Measurements from ENCODE around the gene IL1A. TPM values are rescaled to one million over a fixed set of nuclear protein-coding genes. Genes with fewer than 3 reads are reported as not detected.

Gene IL1A
- total and polyA plus RNA-seq, 7 donors, result 0.08 to 0.12 TPM; not detected in 5

DNA sequence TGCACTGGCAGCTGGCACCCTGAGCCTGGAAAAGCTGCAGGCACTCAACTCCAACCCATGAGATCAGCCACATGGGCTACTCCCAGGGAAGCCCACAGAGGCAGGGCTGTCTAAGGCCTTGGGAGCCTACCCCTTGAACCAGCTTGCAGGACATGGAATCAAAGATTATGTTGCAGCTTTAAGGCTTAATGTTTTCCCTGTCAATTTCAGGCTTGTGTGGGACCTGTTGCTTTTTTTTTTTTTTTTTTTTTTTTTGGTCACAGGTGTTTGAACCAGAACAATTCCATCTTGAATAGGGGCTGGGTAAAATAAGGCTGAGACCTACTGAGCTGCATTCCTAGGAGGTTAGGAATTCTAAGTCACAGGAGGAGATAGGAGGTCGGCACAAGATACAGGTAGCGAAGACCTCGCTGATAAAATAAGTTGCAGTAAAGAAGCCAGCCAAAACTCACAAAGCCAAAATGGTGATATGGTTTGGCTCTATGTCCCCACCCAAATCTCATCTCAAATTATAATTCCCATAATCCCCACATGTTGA is 7.5 kb upstream of the IL1A start:
- TF ChIP-seq, protein P1, sequence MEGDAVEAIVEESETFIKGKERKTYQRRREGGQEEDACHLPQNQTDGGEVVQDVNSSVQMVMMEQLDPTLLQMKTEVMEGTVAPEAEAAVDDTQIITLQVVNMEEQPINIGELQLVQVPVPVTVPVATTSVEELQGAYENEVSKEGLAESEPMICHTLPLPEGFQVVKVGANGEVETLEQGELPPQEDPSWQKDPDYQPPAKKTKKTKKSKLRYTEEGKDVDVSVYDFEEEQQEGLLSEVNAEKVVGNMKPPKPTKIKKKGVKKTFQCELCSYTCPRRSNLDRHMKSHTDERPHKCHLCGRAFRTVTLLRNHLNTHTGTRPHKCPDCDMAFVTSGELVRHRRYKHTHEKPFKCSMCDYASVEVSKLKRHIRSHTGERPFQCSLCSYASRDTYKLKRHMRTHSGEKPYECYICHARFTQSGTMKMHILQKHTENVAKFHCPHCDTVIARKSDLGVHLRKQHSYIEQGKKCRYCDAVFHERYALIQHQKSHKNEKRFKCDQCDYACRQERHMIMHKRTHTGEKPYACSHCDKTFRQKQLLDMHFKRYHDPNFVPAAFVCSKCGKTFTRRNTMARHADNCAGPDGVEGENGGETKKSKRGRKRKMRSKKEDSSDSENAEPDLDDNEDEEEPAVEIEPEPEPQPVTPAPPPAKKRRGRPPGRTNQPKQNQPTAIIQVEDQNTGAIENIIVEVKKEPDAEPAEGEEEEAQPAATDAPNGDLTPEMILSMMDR (IDR thresholded peaks at IDR 0.05), result no peak
- H3K36me3 ChIP-seq (ENCODE audit: insufficient read depth in 1 of 2, low read depth in 1 of 2), result no peaks in the 10 kb centered on the region
- intact Hi-C loops (cut with DNase I), result no loop called here
- no peaks in the 10 kb centered on the region for H3K27me3 ChIP-seq (ENCODE audit: insufficient read depth in 3 of 3, low read length in 2 of 3)
- no peaks in the 10 kb centered on the region for H3K9me3 ChIP-seq
- DNase-seq, result no peak
- WGBS, 3 donors, result 96% methylated on average over 3 of the region's 3 CpGs
- H3K27ac ChIP-seq, result no peak overlapping the region
- H3K4me3 ChIP-seq, result no peak overlapping the region
- H3K4me1 ChIP-seq, result no peaks in the 10 kb centered on the region
- no peak for ATAC-seq

DNA sequence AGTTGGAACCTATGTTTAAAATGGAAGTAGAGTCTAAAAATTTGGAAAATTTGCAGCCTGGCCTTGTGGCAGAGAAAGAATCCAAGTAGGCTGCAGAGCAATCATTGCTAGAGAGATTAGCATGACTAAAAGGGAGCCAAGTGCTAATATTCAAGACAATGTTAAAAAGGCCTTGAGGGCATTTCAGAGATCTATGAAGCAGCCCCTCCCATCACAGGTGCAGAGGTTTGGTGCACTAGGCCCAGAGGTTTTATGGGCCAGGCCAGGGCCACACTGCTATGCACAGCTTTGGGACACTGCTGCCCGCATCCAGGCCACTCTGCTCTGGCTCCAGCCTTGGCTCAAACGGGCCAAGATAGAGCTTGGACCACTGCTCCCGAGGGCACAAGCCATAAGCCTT is 6.7 kb upstream of the IL1A start:
- Histone ChIP-seq H3K36me3 (ENCODE audit: insufficient read depth in 1 of 2, low read depth in 1 of 2) (no peaks in the 10 kb centered on the region), H3K4me3 (no peak overlapping the region), H3K4me1 (no peaks in the 10 kb centered on the region), H3K9me3 (no peaks in the 10 kb centered on the region), H3K27ac (no peak overlapping the region), H3K27me3 (ENCODE audit: insufficient read depth in 3 of 3, low read length in 2 of 3) (no peaks in the 10 kb centered on the region)
- TF ChIP-seq, protein P1 (IDR thresholded peaks at IDR 0.05), result no peak
- intact Hi-C loops (cut with DNase I), result no loop called here
- DNase-seq, result no peak
- ATAC-seq, result no peak
- WGBS, 3 donors, result 85 to 86% (median 85%) methylated on average over 3 of the region's 3 CpGs

DNA sequence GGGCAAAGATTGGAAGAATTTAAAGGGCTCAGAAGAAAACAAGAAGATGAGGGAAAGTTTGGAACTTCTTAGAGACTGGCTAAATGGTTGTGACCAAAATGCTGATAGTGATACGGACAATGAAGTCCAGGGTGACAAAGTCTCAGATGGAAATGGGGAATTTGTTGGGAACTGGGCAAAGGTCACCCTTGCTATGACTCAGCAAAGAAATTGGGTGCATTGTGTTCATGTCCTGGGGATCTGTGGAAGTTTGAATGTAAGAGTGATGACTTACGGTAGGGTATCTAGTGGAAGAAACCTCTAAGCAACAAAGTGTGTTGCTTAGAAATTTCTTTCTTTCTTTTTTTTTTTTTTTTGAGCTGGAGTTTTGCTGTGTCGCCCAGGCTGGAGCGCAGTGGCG is 6.0 kb upstream of the IL1A start:
- Histone ChIP-seq H3K4me3 (no peak overlapping the region), H3K36me3 (ENCODE audit: insufficient read depth in 1 of 2, low read depth in 1 of 2) (no peaks in the 10 kb centered on the region), H3K27ac (no peak overlapping the region), H3K9me3 (no peaks in the 10 kb centered on the region), H3K27me3 (ENCODE audit: insufficient read depth in 3 of 3, low read length in 2 of 3) (no peaks in the 10 kb centered on the region), H3K4me1 (no peaks in the 10 kb centered on the region)
- intact Hi-C loops (cut with DNase I), result no loop called here
- 94 to 98% (median 96%) methylated on average over 5 of the region's 5 CpGs for WGBS, 3 donors
- DNase-seq (no peak), ATAC-seq (no peak)
- TF ChIP-seq, protein P1 (IDR thresholded peaks at IDR 0.05), result no peak

DNA sequence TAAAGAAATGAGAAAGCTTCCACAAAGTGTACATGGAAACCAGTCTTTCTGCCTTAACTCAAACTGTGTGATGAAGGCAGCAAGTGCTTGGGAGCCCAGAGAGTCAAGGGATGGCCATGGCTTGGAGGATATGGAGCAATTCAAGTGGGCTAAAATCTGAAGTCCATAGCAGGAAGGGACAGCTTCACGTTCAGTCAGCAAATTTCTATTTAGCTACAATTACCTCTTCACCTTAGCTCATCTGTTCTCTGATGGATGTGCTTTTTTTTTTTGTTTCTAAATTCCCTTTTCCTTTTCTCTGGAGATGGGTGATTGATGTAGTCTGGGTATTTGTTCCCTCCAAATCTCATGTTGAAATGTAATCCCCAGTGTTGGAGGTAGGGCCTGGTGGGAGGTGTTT is 4.9 kb upstream of the IL1A start:
- Histone ChIP-seq H3K27ac (no peak overlapping the region), H3K9me3 (no peaks in the 10 kb centered on the region), H3K36me3 (ENCODE audit: insufficient read depth in 1 of 2, low read depth in 1 of 2) (no peaks in the 10 kb centered on the region), H3K4me1 (no peaks in the 10 kb centered on the region), H3K4me3 (no peak overlapping the region), H3K27me3 (ENCODE audit: insufficient read depth in 3 of 3, low read length in 2 of 3) (no peaks in the 10 kb centered on the region)
- TF ChIP-seq, protein P1 (IDR thresholded peaks at IDR 0.05), result no peak
- DNase-seq, result no peak
- WGBS, 3 donors, result 79 to 88% (median 80%) methylated on average over 1 of the region's 1 CpG
- no peak for ATAC-seq
- intact Hi-C loops (cut with DNase I), result no loop called here

DNA sequence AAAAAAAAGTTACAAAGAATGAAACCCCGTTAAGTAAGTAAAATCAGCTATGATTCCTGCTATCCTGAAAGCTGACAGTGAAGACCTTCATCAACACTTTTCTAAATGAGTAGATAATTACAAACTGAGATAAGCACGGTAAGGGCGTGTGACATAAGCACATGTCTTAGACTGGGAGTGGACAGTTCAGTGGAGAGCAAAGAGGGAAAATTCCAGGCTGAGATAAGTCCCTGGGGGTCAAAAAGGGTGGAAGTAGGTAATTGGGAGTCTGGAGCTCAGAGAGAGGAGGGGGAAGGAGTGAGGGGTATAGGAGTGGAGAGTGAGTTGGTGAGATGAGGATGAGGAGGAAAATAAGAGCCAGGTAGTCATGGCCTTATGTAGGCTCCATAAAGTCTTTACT is 4.4 kb upstream of the IL1A start:
- no peak for ATAC-seq
- no peak for DNase-seq
- no peaks in the 10 kb centered on the region for H3K4me1 ChIP-seq
- H3K9me3 ChIP-seq, result no peaks in the 10 kb centered on the region
- TF ChIP-seq, protein P1 (IDR thresholded peaks at IDR 0.05), result no peak
- no peaks in the 10 kb centered on the region for H3K36me3 ChIP-seq (ENCODE audit: insufficient read depth in 1 of 2, low read depth in 1 of 2)
- WGBS, 3 donors, result 89 to 98% (median 91%) methylated on average over 3 of the region's 3 CpGs
- intact Hi-C loops (cut with DNase I), result no loop called here
- no peak overlapping the region for H3K27ac ChIP-seq
- no peaks in the 10 kb centered on the region for H3K27me3 ChIP-seq (ENCODE audit: insufficient read depth in 3 of 3, low read length in 2 of 3)
- H3K4me3 ChIP-seq, result no peak overlapping the region

All from psoas muscle (tissue), 8 donors.